ENCODE data around the gene PEAK1. TPM values are rescaled to one million over a fixed set of nuclear protein-coding genes. Genes with fewer than 3 reads are reported as not detected.

Gene PEAK1
- total and polyA plus RNA-seq, 2 donors (not counting 3 experiments of a cell fraction or from before 2014, with no cell fraction given) = 17.9 to 91.9 TPM

DNA sequence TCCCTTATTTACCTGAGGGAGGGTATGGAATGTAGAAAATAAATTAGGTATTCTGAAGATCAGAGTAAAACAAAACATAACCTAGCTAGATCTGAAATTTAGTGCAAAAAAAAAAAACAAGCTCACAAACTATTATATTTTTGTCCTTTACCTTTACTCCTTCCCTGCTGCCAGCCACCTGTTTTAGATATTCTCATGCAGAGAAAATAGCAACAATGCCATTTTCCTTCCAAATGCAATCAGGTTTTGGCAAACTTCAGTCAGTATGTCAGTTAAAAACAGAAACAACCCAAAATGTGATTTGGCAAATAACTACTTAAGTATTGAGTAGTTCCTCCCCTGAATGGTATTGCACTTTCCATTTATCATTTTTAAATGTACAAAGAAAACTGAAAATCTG lies 35.8 kb downstream of the PEAK1 start:
- peaks cover 21% of the 10 kb centered on the region for H4K20me1 ChIP-seq (replicated peaks; ENCODE audit: control insufficient read depth, extremely low read depth, insufficient read depth, low read length)
- no peak overlapping the region for H2AFZ ChIP-seq (ENCODE audit: low read depth, low read length)
- CTCF ChIA-PET = interaction anchor here (0.6 to 0.8 kb wide), 2 partner anchors 10 to 21 kb away, joined by 3 read pairs; no protein-coding TSS in a partner anchor
- intact Hi-C loops (cut with micrococcal nuclease) = no loop called here
- FAIRE-seq (no peak), DNase-seq (ENCODE audit: low read depth, low spot score) (no peak)
- no peak overlapping the region for H3K4me2 ChIP-seq (ENCODE audit: insufficient read depth, low read length)
- no peak overlapping the region for H3K9ac ChIP-seq (replicated peaks; ENCODE audit: extremely low read depth, insufficient read depth, low read length)
- POLR2A ChIA-PET = no interaction called here
- H3K36me3 ChIP-seq (ENCODE audit: control insufficient read depth in 2 of 2, extremely low read depth in 1 of 2, insufficient read depth in 2 of 2, low read length in 2 of 2) = no peaks in the 10 kb centered on the region
- no TSS peak for BruUV-seq (replicated peaks)
- H3K27me3 ChIP-seq (ENCODE audit: control insufficient read depth in 2 of 2, insufficient read depth in 2 of 2, low read length in 2 of 2) = no peaks in the 10 kb centered on the region
- no peak overlapping the region for H3K4me3 ChIP-seq (replicated peaks in 1 of 3; ENCODE audit: insufficient read depth in 1 of 3, low read depth in 1 of 3, low read length in 3 of 3)
- dilution Hi-C loops (cut with MboI; ENCODE audit: extremely low pct_ligation_motif_present, low sequenced_read_pairs) = no loop called here
- TF ChIP-seq, protein P1, sequence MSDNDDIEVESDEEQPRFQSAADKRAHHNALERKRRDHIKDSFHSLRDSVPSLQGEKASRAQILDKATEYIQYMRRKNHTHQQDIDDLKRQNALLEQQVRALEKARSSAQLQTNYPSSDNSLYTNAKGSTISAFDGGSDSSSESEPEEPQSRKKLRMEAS (IDR thresholded peaks at IDR 0.05; ENCODE audit: insufficient read depth, insufficient read length) = no peak
- no peak for TF ChIP-seq CTCF (IDR thresholded peaks at IDR 0.05; ENCODE audit: extremely low read depth in 1 of 2, insufficient read depth in 1 of 2, low read depth in 1 of 2, low read length in 2 of 2)
- TF ChIP-seq FOS (IDR thresholded peaks at IDR 0.05; ENCODE audit: borderline replicate concordance, insufficient read depth, low read length) = no peak
- TF ChIP-seq POLR2A (IDR thresholded peaks at IDR 0.05; ENCODE audit: low read depth, low read length) = no peak
- peaks cover 2% of the 10 kb centered on the region for H3K4me1 ChIP-seq (ENCODE audit: control insufficient read depth, extremely low read depth, insufficient read depth, low read length)
- H3K9me1 ChIP-seq (replicated peaks; ENCODE audit: control insufficient read depth, extremely low read depth, insufficient read depth, low read length) = peaks cover 3% of the 10 kb centered on the region
- H3K27ac ChIP-seq (ENCODE audit: insufficient read depth, low read depth, low read length) = no peak overlapping the region
- no peaks in the 10 kb centered on the region for H3K9me3 ChIP-seq (replicated peaks; ENCODE audit: control insufficient read depth, insufficient read depth, low read length)
- peaks cover 95% of the 10 kb centered on the region for H3K79me2 ChIP-seq (ENCODE audit: control insufficient read depth, insufficient read depth, low read length)

- DNase-seq (ENCODE audit: low read depth, low spot score) = no peak
- H3K79me2 ChIP-seq (ENCODE audit: control insufficient read depth, insufficient read depth, low read length) = peaks cover 90% of the 10 kb centered on the region
- H2AFZ ChIP-seq (ENCODE audit: low read depth, low read length) = no peak overlapping the region
- no peak overlapping the region for H3K4me3 ChIP-seq (replicated peaks in 1 of 3; ENCODE audit: insufficient read depth in 1 of 3, low read depth in 1 of 3, low read length in 3 of 3)
- H3K27ac ChIP-seq (ENCODE audit: insufficient read depth, low read depth, low read length) = no peak overlapping the region
- dilution Hi-C loops (cut with MboI; ENCODE audit: extremely low pct_ligation_motif_present, low sequenced_read_pairs) (no loop called here), intact Hi-C loops (cut with micrococcal nuclease) (no loop called here)
- no peaks in the 10 kb centered on the region for H3K4me1 ChIP-seq (ENCODE audit: control insufficient read depth, extremely low read depth, insufficient read depth, low read length)
- FAIRE-seq = no peak
- TF ChIP-seq MYC (IDR thresholded peaks at IDR 0.05; ENCODE audit: low read depth, low read length) (no peak), GATA2 (IDR thresholded peaks at IDR 0.05; ENCODE audit: insufficient read depth, insufficient read length, low read depth, low read length) (no peak), POLR2AphosphoS5 (IDR thresholded peaks at IDR 0.05; ENCODE audit: insufficient read depth, low read depth, low read length) (no peak), FOS (IDR thresholded peaks at IDR 0.05; ENCODE audit: borderline replicate concordance, insufficient read depth, low read length) (no peak), CTCF (IDR thresholded peaks at IDR 0.05; ENCODE audit: extremely low read depth in 1 of 2, insufficient read depth in 1 of 2, low read depth in 1 of 2, low read length in 2 of 2) (no peak), POLR2A (IDR thresholded peaks at IDR 0.05; ENCODE audit: low read depth, low read length) (no peak), EZH2 (IDR thresholded peaks at IDR 0.05; ENCODE audit: borderline replicate concordance, low read depth, low read length, severe bottlenecking) (no peak), JUN (IDR thresholded peaks at IDR 0.05; ENCODE audit: borderline replicate concordance, insufficient read depth, insufficient read length, low read depth) (no peak)
- TF ChIP-seq, protein P1 (IDR thresholded peaks at IDR 0.05; ENCODE audit: insufficient read depth, insufficient read length) = no peak
- no peaks in the 10 kb centered on the region for H3K27me3 ChIP-seq (ENCODE audit: control insufficient read depth in 2 of 2, insufficient read depth in 2 of 2, low read length in 2 of 2)
- H3K9me1 ChIP-seq (replicated peaks; ENCODE audit: control insufficient read depth, extremely low read depth, insufficient read depth, low read length) = peaks cover 3% of the 10 kb centered on the region
- H3K9me3 ChIP-seq (replicated peaks; ENCODE audit: control insufficient read depth, insufficient read depth, low read length) = no peaks in the 10 kb centered on the region
- no peak overlapping the region for H3K4me2 ChIP-seq (ENCODE audit: insufficient read depth, low read length)
- POLR2A ChIA-PET = no interaction called here
- no TSS peak for BruUV-seq (replicated peaks)
- CTCF ChIA-PET = interaction anchor here (1.6 kb wide), 1 partner anchor 163 kb away, joined by 4 read pairs; no protein-coding TSS in a partner anchor
- H4K20me1 ChIP-seq (replicated peaks; ENCODE audit: control insufficient read depth, extremely low read depth, insufficient read depth, low read length) = peaks cover 21% of the 10 kb centered on the region
- no peaks in the 10 kb centered on the region for H3K36me3 ChIP-seq (ENCODE audit: control insufficient read depth in 2 of 2, extremely low read depth in 1 of 2, insufficient read depth in 2 of 2, low read length in 2 of 2)
- H3K9ac ChIP-seq (replicated peaks; ENCODE audit: extremely low read depth, insufficient read depth, low read length) = no peak overlapping the region
These were observed 39.9 kb downstream of the PEAK1 start for GRCh38 chr15:77380033-77380432.
